Neutrophil (primary cell): Measurements from ENCODE around the gene HNRNPA2B1.

ENCODE experiments used
- H3K27ac ChIP-seq: fragments of 200-600 bp; sonication (generic); 2 replicates; pipeline ENCODE4 v1.5.1; 2016; ENCODE audit warnings: mild to moderate bottlenecking, moderate library complexity
- H3K27me3 ChIP-seq: fragments of 200-600 bp; sonication (generic); 2 replicates; pipeline ENCODE4 v1.6.0; 2016; ENCODE audit warnings: mild to moderate bottlenecking
- H3K36me3 ChIP-seq: fragments of 200-600 bp; sonication (generic); 2 replicates; pipeline ENCODE4 v1.5.1; 2017
- H3K4me1 ChIP-seq, 2 experiments: fragments of 200-600 bp in 1 of 2; sonication (generic) in 1 of 2; 1 replicate in 1 of 2; 2 replicates in 1 of 2; pipeline versions ENCODE4 v1.5.1 to v1.6.1; 2013 to 2016; ENCODE audit warnings: low read depth in 1 of 2, low read length in 1 of 2, mild to moderate bottlenecking in 1 of 2, moderate library complexity in 1 of 2; ENCODE audit not compliant: control insufficient read depth in 1 of 2, insufficient read depth in 1 of 2
- H3K4me3 ChIP-seq, 2 experiments: fragments of 200-600 bp in 1 of 2; sonication (generic) in 1 of 2; 1 replicate in 1 of 2; 2 replicates in 1 of 2; pipeline ENCODE4 v1.5.1; 2013 to 2016; ENCODE audit warnings: low read depth in 1 of 2, low read length in 1 of 2, mild to moderate bottlenecking in 1 of 2, moderate library complexity in 1 of 2
- H3K9me3 ChIP-seq: fragments of 200-600 bp; sonication (generic); 2 replicates; pipeline ENCODE4 v1.5.1; 2016
- TF ChIP-seq, protein P1 (sequence below): fragments of 200-600 bp; sonication (generic); IDR thresholded peaks from 2 replicates; pipeline ENCODE4 v1.5.1; 2016; ENCODE audit warnings: antibody characterized with exemption

Gene HNRNPA2B1

DNA sequence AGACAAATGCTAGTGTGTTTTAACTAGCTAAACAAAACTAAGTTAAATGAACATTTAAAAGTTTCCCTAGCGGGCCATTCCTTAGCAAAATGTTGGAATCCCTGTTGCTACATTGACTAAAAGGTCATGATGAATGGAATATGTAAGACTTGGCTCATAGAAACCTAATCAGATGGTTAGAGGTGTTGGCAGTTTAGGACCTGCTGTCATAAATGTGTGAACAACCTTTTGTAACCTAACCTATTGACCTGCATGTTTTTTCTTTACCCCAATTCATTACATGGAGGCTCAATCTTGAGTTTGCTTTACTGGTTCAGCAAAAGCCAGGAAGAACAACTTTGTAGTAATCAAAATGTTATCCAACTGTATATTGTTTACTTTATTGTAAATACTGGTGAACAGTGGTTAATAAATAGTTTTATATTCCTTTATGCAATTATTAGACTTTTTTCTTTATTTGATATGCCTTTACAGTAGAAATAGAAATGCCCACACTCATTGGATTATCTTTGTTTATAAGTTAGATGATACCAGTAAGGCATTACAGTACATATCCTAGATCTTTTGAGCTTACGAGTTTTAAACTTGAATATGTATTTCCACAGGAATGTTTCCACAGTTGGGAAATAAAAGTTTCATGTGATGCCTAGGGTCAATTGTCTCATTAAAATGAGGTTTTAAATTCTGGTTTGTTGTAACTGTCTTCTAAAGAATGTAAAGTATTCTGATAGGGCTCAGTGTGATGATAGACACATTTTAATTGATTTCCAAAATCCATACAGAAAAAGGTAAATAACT is 12.6 kb upstream of the HNRNPA2B1 start:
- no peaks in the 10 kb centered on the region for H3K9me3 ChIP-seq
- no peaks in the 10 kb centered on the region for H3K27me3 ChIP-seq
- H3K36me3 ChIP-seq, result peaks cover 54% of the 10 kb centered on the region
- no peak overlapping the region for H3K27ac ChIP-seq
- no peak overlapping the region for H3K4me3 ChIP-seq
- peaks cover 16 to 24% of the 10 kb centered on the region in 2 experiments for H3K4me1 ChIP-seq
- TF ChIP-seq, protein P1, sequence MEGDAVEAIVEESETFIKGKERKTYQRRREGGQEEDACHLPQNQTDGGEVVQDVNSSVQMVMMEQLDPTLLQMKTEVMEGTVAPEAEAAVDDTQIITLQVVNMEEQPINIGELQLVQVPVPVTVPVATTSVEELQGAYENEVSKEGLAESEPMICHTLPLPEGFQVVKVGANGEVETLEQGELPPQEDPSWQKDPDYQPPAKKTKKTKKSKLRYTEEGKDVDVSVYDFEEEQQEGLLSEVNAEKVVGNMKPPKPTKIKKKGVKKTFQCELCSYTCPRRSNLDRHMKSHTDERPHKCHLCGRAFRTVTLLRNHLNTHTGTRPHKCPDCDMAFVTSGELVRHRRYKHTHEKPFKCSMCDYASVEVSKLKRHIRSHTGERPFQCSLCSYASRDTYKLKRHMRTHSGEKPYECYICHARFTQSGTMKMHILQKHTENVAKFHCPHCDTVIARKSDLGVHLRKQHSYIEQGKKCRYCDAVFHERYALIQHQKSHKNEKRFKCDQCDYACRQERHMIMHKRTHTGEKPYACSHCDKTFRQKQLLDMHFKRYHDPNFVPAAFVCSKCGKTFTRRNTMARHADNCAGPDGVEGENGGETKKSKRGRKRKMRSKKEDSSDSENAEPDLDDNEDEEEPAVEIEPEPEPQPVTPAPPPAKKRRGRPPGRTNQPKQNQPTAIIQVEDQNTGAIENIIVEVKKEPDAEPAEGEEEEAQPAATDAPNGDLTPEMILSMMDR, result no peak

DNA sequence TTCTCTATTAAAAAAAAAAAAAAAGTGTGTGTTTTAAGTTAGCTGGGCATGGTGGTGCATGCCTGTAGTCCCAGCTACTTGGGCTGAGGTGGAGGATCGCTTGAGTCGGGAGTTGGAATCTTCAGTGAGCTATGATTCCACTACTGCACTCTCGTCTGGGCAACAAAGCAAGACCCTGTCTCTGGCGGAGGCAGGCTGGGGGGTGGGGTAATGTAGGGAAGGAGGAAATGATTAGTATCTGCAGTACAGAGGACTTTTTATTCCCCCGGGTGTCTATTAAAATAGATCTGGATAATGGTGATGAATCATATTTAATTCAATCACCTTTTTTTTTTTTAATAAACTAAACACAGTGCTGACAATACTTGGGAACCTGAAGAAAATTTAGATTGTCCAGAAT is 7.5 kb upstream of the HNRNPA2B1 start:
- Histone ChIP-seq H3K27ac (no peak overlapping the region), H3K4me1 (peaks cover 23 to 24% of the 10 kb centered on the region in 2 experiments), H3K4me3 (no peak overlapping the region), H3K36me3 (peaks cover 69% of the 10 kb centered on the region), H3K9me3 (no peaks in the 10 kb centered on the region), H3K27me3 (no peaks in the 10 kb centered on the region)
- TF ChIP-seq, protein P1, result no peak

DNA sequence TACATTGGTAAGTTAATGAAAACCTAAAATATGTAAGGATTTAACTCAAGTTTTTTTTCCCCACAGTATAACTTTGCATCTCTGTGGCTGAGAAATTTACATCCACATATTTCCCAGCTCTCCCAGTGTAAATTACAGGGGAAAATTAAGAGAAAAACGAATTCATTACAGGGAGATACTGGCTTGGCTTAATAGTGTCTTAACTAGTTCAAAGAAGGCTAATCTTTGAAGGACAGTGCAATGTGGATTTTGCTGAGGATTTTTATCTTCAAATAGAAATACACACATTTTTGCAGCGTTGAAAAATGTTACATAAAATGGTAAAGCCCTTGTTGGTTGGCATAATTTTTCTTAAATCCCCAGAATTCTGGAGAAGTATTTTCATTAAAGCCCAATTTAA is 2.5 kb upstream of the HNRNPA2B1 start:
- Histone ChIP-seq H3K36me3 (peaks cover 19% of the 10 kb centered on the region), H3K27me3 (no peaks in the 10 kb centered on the region), H3K27ac (peak overlapping the region; percentile 98), H3K4me1 (peaks cover 42 to 48% of the 10 kb centered on the region in 2 experiments), H3K9me3 (no peaks in the 10 kb centered on the region), H3K4me3 (peak overlapping the region; percentile 96 to 99)
- TF ChIP-seq, protein P1, result no peak

DNA sequence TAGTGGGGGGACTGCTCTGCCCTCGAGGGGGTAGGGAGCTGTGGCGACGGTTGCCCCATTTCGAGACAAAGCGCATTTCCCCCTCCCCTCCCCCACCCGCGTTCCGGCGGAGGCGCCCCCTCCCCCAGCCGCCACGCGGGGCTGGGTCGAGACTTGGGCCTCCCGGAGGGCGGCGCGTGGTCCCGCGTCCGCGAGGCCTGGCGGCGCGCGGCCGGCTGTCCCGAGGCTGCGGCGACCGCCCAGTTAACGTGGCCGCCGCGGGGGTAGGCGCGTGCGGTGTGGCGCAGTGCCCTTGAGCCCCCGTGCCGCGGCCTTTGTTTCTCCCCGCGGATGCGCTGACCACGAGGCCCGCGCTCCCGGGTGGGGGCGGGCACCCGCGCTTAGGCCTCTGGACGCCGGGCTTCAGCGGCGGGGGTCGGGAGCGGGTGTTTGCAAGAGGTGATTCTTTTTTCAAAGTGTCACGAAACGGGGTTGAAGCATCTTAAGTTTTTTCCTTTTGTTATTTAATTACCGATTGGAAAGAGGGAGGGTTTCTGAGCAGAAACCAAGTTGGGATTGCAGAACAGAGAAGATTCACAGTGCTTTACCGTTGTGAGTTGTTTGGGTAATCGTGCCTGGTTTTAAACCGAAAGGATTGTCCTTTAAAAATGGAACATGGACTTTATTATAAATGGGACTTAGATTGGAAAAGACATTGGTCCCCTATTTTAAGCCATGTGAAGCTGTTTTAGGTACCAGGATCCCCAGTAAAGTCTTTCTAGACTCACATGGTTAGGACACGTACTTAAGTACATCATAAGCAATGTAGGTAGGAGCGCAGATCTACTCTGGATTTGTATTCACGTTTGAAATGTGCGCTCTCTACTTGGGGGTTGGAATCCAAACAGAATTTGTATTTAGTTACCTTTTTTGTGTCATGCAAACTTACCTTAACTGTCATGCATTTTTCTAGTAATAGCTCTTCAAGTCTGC is 1.8 kb upstream of the HNRNPA2B1 start:
- no peaks in the 10 kb centered on the region for H3K27me3 ChIP-seq
- peaks cover 49 to 56% of the 10 kb centered on the region in 2 experiments for H3K4me1 ChIP-seq
- TF ChIP-seq, protein P1, result no peak
- H3K4me3 ChIP-seq, result peak overlapping the region; percentile 96 to 99
- H3K27ac ChIP-seq, result peak overlapping the region; percentile 98
- peaks cover 13% of the 10 kb centered on the region for H3K36me3 ChIP-seq
- H3K9me3 ChIP-seq, result no peaks in the 10 kb centered on the region

DNA sequence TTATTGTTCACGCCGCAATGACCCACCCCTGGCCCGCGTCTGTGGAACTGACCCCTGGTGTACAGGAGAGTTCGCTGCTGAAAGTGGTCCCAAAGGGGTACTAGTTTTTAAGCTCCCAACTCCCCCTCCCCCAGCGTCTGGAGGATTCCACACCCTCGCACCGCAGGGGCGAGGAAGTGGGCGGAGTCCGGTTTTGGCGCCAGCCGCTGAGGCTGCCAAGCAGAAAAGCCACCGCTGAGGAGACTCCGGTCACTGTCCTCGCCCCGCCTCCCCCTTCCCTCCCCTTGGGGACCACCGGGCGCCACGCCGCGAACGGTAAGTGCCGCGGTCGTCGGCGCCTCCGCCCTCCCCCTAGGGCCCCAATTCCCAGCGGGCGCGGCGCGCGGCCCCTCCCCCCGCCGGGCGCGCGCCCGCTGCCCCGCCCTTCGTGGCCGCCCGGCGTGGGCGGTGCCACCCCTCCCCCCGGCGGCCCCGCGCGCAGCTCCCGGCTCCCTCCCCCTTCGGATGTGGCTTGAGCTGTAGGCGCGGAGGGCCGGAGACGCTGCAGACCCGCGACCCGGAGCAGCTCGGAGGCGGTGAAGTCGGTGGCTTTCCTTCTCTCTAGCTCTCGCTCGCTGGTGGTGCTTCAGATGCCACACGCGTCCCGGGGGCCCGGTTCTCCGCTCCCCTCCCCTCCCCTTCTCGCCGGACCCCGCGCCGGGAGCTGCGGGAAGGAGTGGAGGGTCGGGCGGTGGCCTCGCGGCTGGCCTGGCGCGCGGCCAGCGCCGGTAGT is 887 bp upstream of the HNRNPA2B1 start, which contains the start of gene CBX3:
Gene CBX3 (plus strand): TSS at position 499 of the 772 bp plus-strand sequence. CDS start 1,254 bp downstream, outside the sequence.
- H3K4me1 ChIP-seq, result peaks cover 58 to 64% of the 10 kb centered on the region in 2 experiments
- H3K27me3 ChIP-seq, result no peaks in the 10 kb centered on the region
- H3K27ac ChIP-seq, result peak within 1 kb of the TSS; percentile 98
- no peaks in the 10 kb centered on the region for H3K9me3 ChIP-seq
- peaks cover 13% of the 10 kb centered on the region for H3K36me3 ChIP-seq
- TF ChIP-seq, protein P1, result no peak
- H3K4me3 ChIP-seq, result peak within 1 kb of the TSS; percentile 96 to 99
